A673 (cell line): ENCODE results near the gene PLAAT1. TPM values are rescaled to one million over a fixed set of nuclear protein-coding genes. Genes with fewer than 3 reads are reported as not detected.

ENCODE experiments used
- BruUV-seq: library from RNA; stranded (reverse); fragments of 400-500 nt; replicated peaks from 2 replicates; lab custom pipeline; 2021; lab: Mats Ljungman, UMichigan
- CTCF ChIA-PET: fragments of 300-600 bp; sonication (Branson Sonifier 250); formaldehyde crosslinking; loops from one replicate; lab custom pipeline; 2022; ENCODE audit warnings: antibody characterized with exemption; lab: Charles Lee
- POLR2A ChIA-PET: fragments of 300-600 bp; sonication (Branson Sonifier 250); formaldehyde crosslinking; loops from one replicate; lab custom pipeline; 2022; ENCODE audit warnings: antibody characterized with exemption; ENCODE audit not compliant: low non-redundant PET; lab: Charles Lee
- DNase-seq: peaks from one replicate; pipeline ENCODE4 v3.0.0-alpha.2; 2015; ENCODE audit warnings: low spot score
- H3K27ac ChIP-seq: fragments of 200-600 bp; sonication (generic); 2 replicates; pipeline ENCODE4 v1.5.1; 2016; ENCODE audit warnings: mixed run types, low read depth, mild to moderate bottlenecking, mixed read lengths, antibody characterized with exemption, low read length; ENCODE audit not compliant: poor library complexity, severe bottlenecking
- H3K27me3 ChIP-seq: fragments of 200-600 bp; sonication (generic); replicated peaks from 2 replicates; pipeline ENCODE4 v1.6.1; 2017; ENCODE audit warnings: mixed run types, low read depth, mild to moderate bottlenecking, mixed read lengths, antibody characterized with exemption, low read length; ENCODE audit not compliant: insufficient read depth, poor library complexity
- H3K36me3 ChIP-seq: fragments of 200-600 bp; sonication (generic); 2 replicates; pipeline ENCODE4 v1.6.1; 2016; ENCODE audit warnings: mixed run types, mild to moderate bottlenecking, mixed read lengths, antibody characterized with exemption, low read length; ENCODE audit not compliant: insufficient read depth, poor library complexity, severe bottlenecking
- H3K4me1 ChIP-seq: fragments of 200-600 bp; sonication (generic); 2 replicates; pipeline ENCODE4 v1.6.1; 2017; ENCODE audit warnings: mixed run types, mild to moderate bottlenecking, mixed read lengths, antibody characterized with exemption, low read length; ENCODE audit not compliant: insufficient read depth, poor library complexity, severe bottlenecking
- H3K4me3 ChIP-seq: fragments of 200-600 bp; sonication (generic); 2 replicates; pipeline ENCODE4 v1.5.1; 2016; ENCODE audit warnings: low read depth, mixed run types, mild to moderate bottlenecking, mixed read lengths, low read length; ENCODE audit not compliant: poor library complexity, severe bottlenecking
- H3K9me3 ChIP-seq: fragments of 200-600 bp; sonication (generic); 2 replicates; pipeline ENCODE4 v1.6.1; 2016; ENCODE audit warnings: mixed run types, low read depth, mild to moderate bottlenecking, mixed read lengths, antibody characterized with exemption, low read length; ENCODE audit not compliant: poor library complexity, severe bottlenecking
- CTCF ChIP-seq: fragments of 300-800, 200-600 bp; sonication (generic); conservative IDR thresholded peaks from 2 replicates; pipeline ENCODE4 v1.5.1; 2017; ENCODE audit warnings: low read depth, mild to moderate bottlenecking, antibody characterized with exemption, low read length, moderate library complexity, mixed read lengths
- EZH2 ChIP-seq: fragments of 200-600 bp; sonication (generic); IDR thresholded peaks from 2 replicates; pipeline ENCODE4 v1.6.1; 2017; ENCODE audit warnings: borderline replicate concordance, low read depth, mild to moderate bottlenecking, mixed read lengths, antibody characterized with exemption, low read length; ENCODE audit not compliant: poor library complexity, severe bottlenecking
- intact Hi-C: fragments of 100-400 bp; cut with micrococcal nuclease; formaldehyde crosslinking; loops from one replicate; pipeline ENCODE4 v1.10.0; 2022; ENCODE audit not compliant: unreplicated experiment
- total RNA-seq: library from RNA; stranded (reverse); gene quantifications from 2 replicates; pipeline ENCODE4 v1.2.3, GENCODE V29; 2021

The PLAAT1 gene
- total RNA-seq, 1 experiment from 2014 or later = 0.75 TPM

DNA sequence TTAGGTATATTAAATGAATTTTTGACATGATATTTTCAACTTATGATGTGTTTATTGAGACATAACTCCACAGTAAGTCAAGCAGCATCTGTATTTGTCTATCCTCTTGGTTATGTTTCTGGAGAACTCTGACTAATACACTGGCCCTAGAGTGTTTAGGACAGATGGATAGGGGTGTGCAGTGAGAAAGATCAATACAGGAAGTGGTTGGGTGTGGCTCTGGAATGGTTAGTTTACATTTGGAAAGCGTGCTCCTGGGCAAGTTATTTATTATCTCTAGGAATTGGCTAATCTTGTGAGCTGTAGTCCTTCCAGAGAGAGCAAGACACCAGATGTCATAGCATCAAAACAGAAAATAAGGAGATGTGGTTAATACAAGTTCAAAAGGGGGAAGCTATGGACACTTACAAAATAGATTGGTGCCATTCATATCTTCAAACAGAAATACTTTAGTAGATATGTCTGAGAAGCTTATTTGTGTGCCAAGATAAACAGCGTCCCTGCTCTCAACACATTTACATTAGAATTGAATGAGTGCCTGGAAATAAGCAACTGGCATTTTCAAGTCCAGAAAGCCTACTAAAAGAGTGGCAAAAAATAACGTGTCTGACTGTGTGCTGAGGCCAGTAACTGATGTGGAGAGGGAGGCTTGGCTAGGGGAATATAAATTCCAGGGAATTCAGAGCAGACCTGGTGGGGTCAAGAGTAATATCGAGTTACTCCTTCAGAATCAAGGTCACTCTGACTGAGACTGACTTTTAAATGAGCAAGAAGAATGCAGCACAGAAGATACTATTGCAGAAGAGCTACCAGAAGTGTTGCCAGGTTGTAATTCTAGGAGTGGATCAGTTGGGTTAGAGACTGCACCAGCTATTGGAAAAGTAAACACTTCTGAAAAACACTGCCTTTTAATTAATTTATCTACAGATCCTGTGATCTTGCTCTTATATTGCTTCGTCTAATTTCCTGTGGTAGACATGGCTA lies 33.4 kb upstream of the PLAAT1 start:
- no peak for DNase-seq
- H3K27me3 ChIP-seq = peaks cover 7% of the 10 kb centered on the region
- intact Hi-C loops = no loop called here
- BruUV-seq = no TSS peak
- H3K4me1 ChIP-seq = no peaks in the 10 kb centered on the region
- no peaks in the 10 kb centered on the region for H3K9me3 ChIP-seq
- TF ChIP-seq EZH2 = no peak
- no peak for TF ChIP-seq CTCF
- ChIA-PET CTCF (no interaction called here), POLR2A (no interaction called here)
- no peak overlapping the region for H3K27ac ChIP-seq
- no peaks in the 10 kb centered on the region for H3K36me3 ChIP-seq
- H3K4me3 ChIP-seq = no peak overlapping the region

GRCh38 chr3:193210618-193211017 lies 30.4 kb upstream of the PLAAT1 start:
- Histone ChIP-seq H3K36me3 (no peaks in the 10 kb centered on the region), H3K4me3 (no peak overlapping the region)

GRCh38 chr3:193211173-193211572 lies 29.8 kb upstream of the PLAAT1 start:
- Histone ChIP-seq H3K27me3 (peaks cover 7% of the 10 kb centered on the region), H3K4me1 (no peaks in the 10 kb centered on the region), H3K9me3 (no peaks in the 10 kb centered on the region), H3K36me3 (no peaks in the 10 kb centered on the region), H3K4me3 (no peak overlapping the region), H3K27ac (no peak overlapping the region)
- POLR2A ChIA-PET = no interaction called here
- no TSS peak for BruUV-seq
- DNase-seq = no peak
- intact Hi-C loops = no loop called here
- TF ChIP-seq CTCF (no peak), EZH2 (no peak)
- CTCF ChIA-PET = no interaction called here

More at GRCh38 chr3:193210618-193211017, 30.4 kb upstream of the PLAAT1 start:
- H3K27ac ChIP-seq = no peak overlapping the region
- H3K27me3 ChIP-seq = peaks cover 7% of the 10 kb centered on the region
- BruUV-seq = no TSS peak
- no peaks in the 10 kb centered on the region for H3K4me1 ChIP-seq
- TF ChIP-seq CTCF = no peak
- TF ChIP-seq EZH2 = no peak
- intact Hi-C loops = no loop called here
- ChIA-PET POLR2A (no interaction called here), CTCF (no interaction called here)
- DNase-seq = no peak
- H3K9me3 ChIP-seq = no peaks in the 10 kb centered on the region
